ENCODE results near the gene ADAM33. TPM values are rescaled to one million over a fixed set of nuclear protein-coding genes. Genes with fewer than 3 reads are reported as not detected.

ADAM33 gene
- total RNA-seq, 1 experiment from 2014 or later, result not detected

DNA sequence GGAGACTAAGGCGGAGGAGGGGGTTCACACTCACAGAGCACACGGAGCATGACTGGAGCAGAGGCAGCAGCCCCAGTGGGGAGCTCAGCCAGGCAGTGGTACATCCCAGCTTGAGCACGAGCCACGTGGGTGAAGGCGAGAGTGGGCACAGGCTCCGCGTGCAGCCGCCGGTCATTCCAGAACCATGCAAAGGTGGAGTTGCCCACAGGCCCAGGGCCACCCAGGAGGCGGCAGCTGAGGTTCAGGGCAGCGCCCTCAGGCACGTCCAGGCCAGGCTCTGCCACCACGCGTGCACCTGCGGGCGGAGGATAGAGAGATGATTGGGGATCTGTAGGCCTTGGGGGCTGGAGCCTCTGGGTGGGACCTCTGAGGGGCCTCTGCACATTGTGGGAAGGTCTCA, 9.5 kb upstream of the ADAM33 start:
- no TSS peak for BruUV-seq (replicated peaks)
- no peaks in the 10 kb centered on the region for H3K9me2 ChIP-seq (ENCODE audit: insufficient read depth)
- H4K20me1 ChIP-seq (ENCODE audit: insufficient read depth), result no peaks in the 10 kb centered on the region
- DNase-seq (ENCODE audit: low read depth, low spot score) (no peak), ATAC-seq (no peak)
- H3K4me2 ChIP-seq (ENCODE audit: low read length), result no peak overlapping the region
- no peaks in the 10 kb centered on the region for H3K79me2 ChIP-seq (ENCODE audit: insufficient read depth, low read length)
- no peak overlapping the region for H3K27ac ChIP-seq (ENCODE audit: low read depth, low read length)
- no peak for TF ChIP-seq CBX3 (IDR thresholded peaks at IDR 0.05; ENCODE audit: low read depth)
- no peak for TF ChIP-seq ELF1 (IDR thresholded peaks at IDR 0.05; ENCODE audit: borderline replicate concordance, low read depth)
- TF ChIP-seq POLR2A (IDR thresholded peaks at IDR 0.05; ENCODE audit: borderline replicate concordance, extremely low read depth, insufficient read depth, insufficient read length), result no peak
- no peak for TF ChIP-seq TCF7L2 (IDR thresholded peaks at IDR 0.05; ENCODE audit: borderline replicate concordance, extremely low read depth, insufficient read depth, insufficient read length)
- TF ChIP-seq JUND (IDR thresholded peaks at IDR 0.05), result no peak
- TF ChIP-seq, protein P1, sequence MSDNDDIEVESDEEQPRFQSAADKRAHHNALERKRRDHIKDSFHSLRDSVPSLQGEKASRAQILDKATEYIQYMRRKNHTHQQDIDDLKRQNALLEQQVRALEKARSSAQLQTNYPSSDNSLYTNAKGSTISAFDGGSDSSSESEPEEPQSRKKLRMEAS (IDR thresholded peaks at IDR 0.05), result no peak
- TF ChIP-seq ZNF274 (IDR thresholded peaks at IDR 0.05; ENCODE audit: low read depth, low read length), result no peak
- no peak for TF ChIP-seq EGR1 (IDR thresholded peaks at IDR 0.05; ENCODE audit: low read depth)
- TF ChIP-seq SRF (IDR thresholded peaks at IDR 0.05; ENCODE audit: low read depth), result no peak
- no peak overlapping the region for H2AFZ ChIP-seq (ENCODE audit: low read depth, low read length, poor library complexity, severe bottlenecking)
- H3K4me1 ChIP-seq (ENCODE audit: control insufficient read depth in 1 of 2, insufficient read depth in 2 of 2, low read length in 2 of 2), result peaks cover 0 to 4% of the 10 kb centered on the region in 2 experiments; a peak in 1 of 4 replicates
- ChIA-PET CTCF (no interaction called here), POLR2A (interaction anchor here (0.5 kb wide), 1 partner anchor 197 kb away, joined by 3 read pairs; no protein-coding TSS in a partner anchor), RAD21 (ENCODE audit: low non-redundant PET in 1 of 2, low total read pairs in 2 of 2, uncharacterized antibody in 2 of 2, unreplicated experiment in 2 of 2) (no interaction called here)
- no peak overlapping the region for H3K9ac ChIP-seq (ENCODE audit: low read length)
- H3K27me3 ChIP-seq (ENCODE audit: insufficient read depth, low read length), result no peaks in the 10 kb centered on the region
- intact Hi-C loops (cut with micrococcal nuclease), result no loop called here
- H3K36me3 ChIP-seq (ENCODE audit: control insufficient read depth in 1 of 2, insufficient read depth in 2 of 2, low read length in 2 of 2), result no peaks in the 10 kb centered on the region
- no peak overlapping the region for H3K4me3 ChIP-seq (replicated peaks in 1 of 2; ENCODE audit: low read depth in 1 of 2, low read length in 2 of 2)
- H3K9me3 ChIP-seq (ENCODE audit: control insufficient read depth in 1 of 2, insufficient read depth in 1 of 2, low read depth in 1 of 2, low read length in 2 of 2), result no peaks in the 10 kb centered on the region; a peak in 1 of 4 replicates

DNA sequence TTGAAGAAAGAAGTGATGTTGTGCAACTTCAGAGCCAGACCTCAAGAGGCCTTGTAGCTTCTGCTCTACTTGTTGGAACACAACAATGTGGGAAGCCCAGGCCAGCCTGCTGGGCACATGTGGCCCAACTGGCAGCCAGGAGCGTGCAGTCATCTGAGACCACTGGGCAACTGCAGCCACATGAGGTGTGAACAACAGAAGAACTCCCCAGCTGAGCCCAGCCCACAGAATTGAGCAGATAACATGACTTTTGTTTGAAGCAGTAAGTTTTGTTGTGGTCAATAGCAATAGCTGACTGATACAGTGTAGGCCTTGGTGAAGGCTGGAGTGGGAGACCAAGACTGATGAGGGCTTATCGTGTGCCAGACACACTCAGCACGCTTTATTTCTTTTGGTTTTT, 8.6 kb upstream of the ADAM33 start:
- ChIA-PET RAD21 (ENCODE audit: low non-redundant PET in 1 of 2, low total read pairs in 2 of 2, uncharacterized antibody in 2 of 2, unreplicated experiment in 2 of 2) (no interaction called here), CTCF (no interaction called here), POLR2A (no interaction called here)
- BruUV-seq (replicated peaks), result no TSS peak
- intact Hi-C loops (cut with micrococcal nuclease), result no loop called here
- DNase-seq (ENCODE audit: low read depth, low spot score) (no peak), ATAC-seq (no peak)
- Histone ChIP-seq H3K9ac (ENCODE audit: low read length) (no peak overlapping the region), H3K4me1 (ENCODE audit: control insufficient read depth in 1 of 2, insufficient read depth in 2 of 2, low read length in 2 of 2) (peaks cover 0 to 4% of the 10 kb centered on the region in 2 experiments; a peak in 1 of 4 replicates), H3K36me3 (ENCODE audit: control insufficient read depth in 1 of 2, insufficient read depth in 2 of 2, low read length in 2 of 2) (no peaks in the 10 kb centered on the region), H3K27me3 (ENCODE audit: insufficient read depth, low read length) (no peaks in the 10 kb centered on the region), H3K79me2 (ENCODE audit: insufficient read depth, low read length) (no peaks in the 10 kb centered on the region), H3K9me3 (ENCODE audit: control insufficient read depth in 1 of 2, insufficient read depth in 1 of 2, low read depth in 1 of 2, low read length in 2 of 2) (no peaks in the 10 kb centered on the region), H2AFZ (ENCODE audit: low read depth, low read length, poor library complexity, severe bottlenecking) (no peak overlapping the region), H3K4me3 (replicated peaks in 1 of 2; ENCODE audit: low read depth in 1 of 2, low read length in 2 of 2) (no peak overlapping the region), H3K9me2 (ENCODE audit: insufficient read depth) (no peaks in the 10 kb centered on the region), H3K27ac (ENCODE audit: low read depth, low read length) (no peak overlapping the region), H4K20me1 (ENCODE audit: insufficient read depth) (no peaks in the 10 kb centered on the region), H3K4me2 (ENCODE audit: low read length) (no peak overlapping the region)
- TF ChIP-seq CBX3 (IDR thresholded peaks at IDR 0.05; ENCODE audit: low read depth), result no peak
- TF ChIP-seq FOSL1 (IDR thresholded peaks at IDR 0.05; ENCODE audit: low read depth), result no peak

All from HCT116 (cell line).